ENCODE measurements around the gene CERS3. TPM values are rescaled to one million over a fixed set of nuclear protein-coding genes. Genes with fewer than 3 reads are reported as not detected.

CERS3 gene
- polyA plus RNA-seq, 1 donor (not counting 4 experiments of a cell fraction or from before 2014, with no cell fraction given): 23.5 TPM

DNA sequence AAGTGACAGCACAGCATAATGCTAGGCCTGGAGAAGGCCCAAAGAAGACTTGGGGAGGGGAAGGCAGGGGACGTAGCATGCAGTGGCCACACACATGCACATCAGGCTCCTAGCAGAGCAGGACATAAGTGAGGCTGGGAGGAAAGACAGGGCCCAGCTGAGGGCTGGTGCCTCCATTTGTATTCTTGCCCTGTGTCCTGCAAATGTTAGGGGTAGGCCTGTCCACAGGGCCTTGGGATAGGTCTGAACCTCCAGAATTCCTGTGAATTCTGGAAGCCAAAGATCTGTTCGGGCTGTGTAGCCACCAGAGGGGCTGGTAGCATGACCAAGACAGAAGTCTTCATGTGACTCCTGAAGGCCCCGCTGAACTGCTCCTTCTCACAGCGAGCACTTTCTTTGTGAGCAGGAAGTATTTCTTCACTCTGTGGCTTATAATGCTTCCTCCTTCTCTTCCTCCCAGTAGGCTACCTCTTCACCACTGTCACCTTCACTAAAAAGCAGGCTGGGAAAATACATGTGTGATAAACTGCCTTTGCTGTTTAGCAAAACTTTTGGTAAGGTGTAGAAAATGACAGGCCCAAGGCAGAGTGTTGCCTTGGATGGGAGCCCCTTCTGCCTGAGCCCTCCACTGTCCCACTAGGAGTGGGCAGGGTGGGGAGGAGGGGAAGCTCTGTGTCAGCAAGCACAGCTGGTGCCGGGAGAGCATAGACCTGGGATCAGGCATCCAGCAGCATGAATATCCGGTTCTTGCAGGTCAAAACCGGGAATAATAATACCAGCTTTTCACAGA, 8.4 kb downstream of the CERS3 start:
- Histone ChIP-seq H3K36me3 (ENCODE audit: control insufficient read depth in 2 of 2, extremely low read depth in 1 of 2, insufficient read depth in 2 of 2, low read length in 2 of 2) (peaks cover 10 to 12% of the 10 kb centered on the region in 2 experiments), H3K9ac (ENCODE audit: control insufficient read depth, extremely low read depth, insufficient read depth, low read length) (no peak overlapping the region), H3K27me3 (ENCODE audit: control insufficient read depth, extremely low read depth, insufficient read depth, low read length) (no peaks in the 10 kb centered on the region), H4K20me1 (ENCODE audit: control insufficient read depth, extremely low read depth, insufficient read depth, low read length) (no peaks in the 10 kb centered on the region), H3K9me3 (ENCODE audit: control insufficient read depth, low read depth, low read length) (no peaks in the 10 kb centered on the region), H3K4me1 (ENCODE audit: control insufficient read depth, extremely low read depth, insufficient read depth, low read length) (no peaks in the 10 kb centered on the region), H3K4me2 (ENCODE audit: control insufficient read depth, extremely low read depth, insufficient read depth, low read depth, low read length) (no peak overlapping the region), H3K9me1 (ENCODE audit: control insufficient read depth, extremely low read depth, insufficient read depth, low read length) (no peaks in the 10 kb centered on the region), H3K79me2 (ENCODE audit: control insufficient read depth, insufficient read depth, low read length) (no peaks in the 10 kb centered on the region), H3K27ac (ENCODE audit: control insufficient read depth, insufficient read depth, low read length) (no peak overlapping the region), H3K4me3 (ENCODE audit: control insufficient read depth in 2 of 3, extremely low read depth in 1 of 3, insufficient read depth in 2 of 3, low read depth in 1 of 3, low read length in 3 of 3) (no peak overlapping the region), H2AFZ (ENCODE audit: control insufficient read depth, low read length) (no peak overlapping the region)
- FAIRE-seq (no peak), DNase-seq (ENCODE audit: low read depth, low spot score) (no peak)
- TF ChIP-seq CTCF (optimal IDR thresholded peaks at IDR 0.05 in 1 of 3, IDR thresholded peaks at IDR 0.05 in 1 of 3, conservative IDR thresholded peaks at IDR 0.05 in 1 of 3; ENCODE audit: extremely low read depth in 1 of 3, insufficient read depth in 2 of 3, low read length in 3 of 3) (no peak), EZH2 (IDR thresholded peaks at IDR 0.05; ENCODE audit: low read length) (no peak)
- dilution Hi-C loops (cut with MboI; ENCODE audit: extremely low pct_ligation_motif_present, low sequenced_read_pairs): no loop called here

GRCh38 chr15:100517846-100518245, 10.9 kb downstream of the CERS3 start:
- no peaks in the 10 kb centered on the region for H3K27me3 ChIP-seq (ENCODE audit: control insufficient read depth, extremely low read depth, insufficient read depth, low read length)
- TF ChIP-seq EZH2 (IDR thresholded peaks at IDR 0.05; ENCODE audit: low read length) (no peak), CTCF (optimal IDR thresholded peaks at IDR 0.05 in 1 of 3, IDR thresholded peaks at IDR 0.05 in 1 of 3, conservative IDR thresholded peaks at IDR 0.05 in 1 of 3; ENCODE audit: extremely low read depth in 1 of 3, insufficient read depth in 2 of 3, low read length in 3 of 3) (no peak)
- peaks cover 3% of the 10 kb centered on the region for H3K9me1 ChIP-seq (ENCODE audit: control insufficient read depth, extremely low read depth, insufficient read depth, low read length)
- H2AFZ ChIP-seq (ENCODE audit: control insufficient read depth, low read length): no peak overlapping the region
- H4K20me1 ChIP-seq (ENCODE audit: control insufficient read depth, extremely low read depth, insufficient read depth, low read length): no peaks in the 10 kb centered on the region
- H3K36me3 ChIP-seq (ENCODE audit: control insufficient read depth in 2 of 2, extremely low read depth in 1 of 2, insufficient read depth in 2 of 2, low read length in 2 of 2): peaks cover 10 to 12% of the 10 kb centered on the region in 2 experiments
- dilution Hi-C loops (cut with MboI; ENCODE audit: extremely low pct_ligation_motif_present, low sequenced_read_pairs): no loop called here
- no peak overlapping the region for H3K9ac ChIP-seq (ENCODE audit: control insufficient read depth, extremely low read depth, insufficient read depth, low read length)
- DNase-seq (ENCODE audit: low read depth, low spot score) (no peak), FAIRE-seq (no peak)
- no peaks in the 10 kb centered on the region for H3K4me1 ChIP-seq (ENCODE audit: control insufficient read depth, extremely low read depth, insufficient read depth, low read length)
- H3K9me3 ChIP-seq (ENCODE audit: control insufficient read depth, low read depth, low read length): no peaks in the 10 kb centered on the region
- H3K4me2 ChIP-seq (ENCODE audit: control insufficient read depth, extremely low read depth, insufficient read depth, low read depth, low read length): no peak overlapping the region
- H3K4me3 ChIP-seq (ENCODE audit: control insufficient read depth in 2 of 3, extremely low read depth in 1 of 3, insufficient read depth in 2 of 3, low read depth in 1 of 3, low read length in 3 of 3): no peak overlapping the region
- H3K27ac ChIP-seq (ENCODE audit: control insufficient read depth, insufficient read depth, low read length): no peak overlapping the region
- H3K79me2 ChIP-seq (ENCODE audit: control insufficient read depth, insufficient read depth, low read length): no peaks in the 10 kb centered on the region
